ENCODE measurements around the gene SHB. TPM values are rescaled to one million over a fixed set of nuclear protein-coding genes. Genes with fewer than 3 reads are reported as not detected.

Gene SHB
- total RNA-seq, 1 donor from 2014 or later = 1.1 TPM

GRCh38 chr9:37937366-37937765, 131.7 kb downstream of the SHB start:
- DNase-seq (ENCODE audit: low spot score) = no peak
- Histone ChIP-seq H3K4me3 (no peak overlapping the region), H3K9me3 (ENCODE audit: low read depth) (no peaks in the 10 kb centered on the region), H4K20me1 (ENCODE audit: low read depth) (no peaks in the 10 kb centered on the region), H3K27ac (no peak overlapping the region), H3K4me2 (no peak overlapping the region), H3K9ac (no peak overlapping the region), H3K27me3 (no peaks in the 10 kb centered on the region), H3F3A (ENCODE audit: low read depth) (no peaks in the 10 kb centered on the region), H3K79me2 (ENCODE audit: low read depth) (no peaks in the 10 kb centered on the region), H2AFZ (replicated peaks) (no peak overlapping the region), H3K4me1 (peaks cover 11% of the 10 kb centered on the region), H3K36me3 (no peaks in the 10 kb centered on the region)
- Mint-ChIP-seq H3K27ac (no peak overlapping the region), H3K27me3 (ENCODE audit: insufficient read depth, low read depth) (no peaks in the 10 kb centered on the region), H3K4me1 (peaks cover 36% of the 10 kb centered on the region), H3K4me3 (no peak overlapping the region), H3K36me3 (no peaks in the 10 kb centered on the region), H3K9me3 (no peaks in the 10 kb centered on the region)
- TF ChIP-seq, protein P1, sequence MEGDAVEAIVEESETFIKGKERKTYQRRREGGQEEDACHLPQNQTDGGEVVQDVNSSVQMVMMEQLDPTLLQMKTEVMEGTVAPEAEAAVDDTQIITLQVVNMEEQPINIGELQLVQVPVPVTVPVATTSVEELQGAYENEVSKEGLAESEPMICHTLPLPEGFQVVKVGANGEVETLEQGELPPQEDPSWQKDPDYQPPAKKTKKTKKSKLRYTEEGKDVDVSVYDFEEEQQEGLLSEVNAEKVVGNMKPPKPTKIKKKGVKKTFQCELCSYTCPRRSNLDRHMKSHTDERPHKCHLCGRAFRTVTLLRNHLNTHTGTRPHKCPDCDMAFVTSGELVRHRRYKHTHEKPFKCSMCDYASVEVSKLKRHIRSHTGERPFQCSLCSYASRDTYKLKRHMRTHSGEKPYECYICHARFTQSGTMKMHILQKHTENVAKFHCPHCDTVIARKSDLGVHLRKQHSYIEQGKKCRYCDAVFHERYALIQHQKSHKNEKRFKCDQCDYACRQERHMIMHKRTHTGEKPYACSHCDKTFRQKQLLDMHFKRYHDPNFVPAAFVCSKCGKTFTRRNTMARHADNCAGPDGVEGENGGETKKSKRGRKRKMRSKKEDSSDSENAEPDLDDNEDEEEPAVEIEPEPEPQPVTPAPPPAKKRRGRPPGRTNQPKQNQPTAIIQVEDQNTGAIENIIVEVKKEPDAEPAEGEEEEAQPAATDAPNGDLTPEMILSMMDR (IDR thresholded peaks at IDR 0.05) = no peak
- no peak for TF ChIP-seq EZH2phosphoT487 (IDR thresholded peaks at IDR 0.05)
- no peak for TF ChIP-seq EZH2 (IDR thresholded peaks at IDR 0.05)

DNA sequence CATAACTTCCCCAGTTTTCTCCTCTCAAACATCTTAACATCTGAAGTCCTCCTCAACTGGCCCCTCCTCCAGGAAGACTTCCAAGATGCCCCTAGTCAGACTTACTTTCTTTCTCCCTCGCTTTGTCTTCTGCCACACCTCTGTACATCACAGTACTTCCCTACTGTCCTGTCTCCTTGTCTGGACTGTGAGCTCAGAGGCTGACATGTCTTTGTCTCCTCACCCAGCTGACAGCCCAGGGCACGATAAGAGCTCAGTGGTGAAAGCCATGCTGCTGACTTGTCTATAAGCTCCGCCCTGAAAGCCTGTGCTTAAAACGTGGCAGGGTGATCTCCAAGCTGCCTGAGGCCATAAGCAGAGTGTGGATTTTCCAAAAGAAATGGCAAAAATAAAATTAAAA, 132.1 kb downstream of the SHB start:
- Histone ChIP-seq H3K79me2 (ENCODE audit: low read depth) (no peaks in the 10 kb centered on the region), H3K9me3 (ENCODE audit: low read depth) (no peaks in the 10 kb centered on the region), H2AFZ (replicated peaks) (no peak overlapping the region), H3K36me3 (no peaks in the 10 kb centered on the region), H3K9ac (no peak overlapping the region), H3K27ac (no peak overlapping the region), H4K20me1 (ENCODE audit: low read depth) (no peaks in the 10 kb centered on the region), H3K4me2 (no peak overlapping the region), H3F3A (ENCODE audit: low read depth) (no peaks in the 10 kb centered on the region), H3K4me3 (no peak overlapping the region), H3K27me3 (no peaks in the 10 kb centered on the region), H3K4me1 (peaks cover 11% of the 10 kb centered on the region)
- peaks cover 33% of the 10 kb centered on the region for H3K4me1 Mint-ChIP-seq
- H3K27me3 Mint-ChIP-seq (ENCODE audit: insufficient read depth, low read depth) = no peaks in the 10 kb centered on the region
- H3K4me3 Mint-ChIP-seq = no peak overlapping the region
- TF ChIP-seq, protein P1 (IDR thresholded peaks at IDR 0.05) = no peak
- TF ChIP-seq EZH2 (IDR thresholded peaks at IDR 0.05) = no peak
- no peak for TF ChIP-seq EZH2phosphoT487 (IDR thresholded peaks at IDR 0.05)
- H3K27ac Mint-ChIP-seq = no peak overlapping the region
- H3K36me3 Mint-ChIP-seq = peaks cover 2% of the 10 kb centered on the region
- no peaks in the 10 kb centered on the region for H3K9me3 Mint-ChIP-seq
- DNase-seq (ENCODE audit: low spot score) = peak; percentile 73

GRCh38 chr9:37936376-37936775, 132.7 kb downstream of the SHB start:
- H3K9me3 Mint-ChIP-seq = no peaks in the 10 kb centered on the region
- no peaks in the 10 kb centered on the region for H3K27me3 Mint-ChIP-seq (ENCODE audit: insufficient read depth, low read depth)
- H3K27ac Mint-ChIP-seq = no peak overlapping the region
- no peak overlapping the region for H2AFZ ChIP-seq (replicated peaks)
- no peak overlapping the region for H3K4me3 Mint-ChIP-seq
- H3K9ac ChIP-seq = no peak overlapping the region
- DNase-seq (ENCODE audit: low spot score) = no peak
- H3K36me3 ChIP-seq = no peaks in the 10 kb centered on the region
- no peaks in the 10 kb centered on the region for H4K20me1 ChIP-seq (ENCODE audit: low read depth)
- H3K4me1 Mint-ChIP-seq = peaks cover 32% of the 10 kb centered on the region
- H3K9me3 ChIP-seq (ENCODE audit: low read depth) = no peaks in the 10 kb centered on the region
- peaks cover 11% of the 10 kb centered on the region for H3K4me1 ChIP-seq
- TF ChIP-seq EZH2phosphoT487 (IDR thresholded peaks at IDR 0.05) (no peak), EZH2 (IDR thresholded peaks at IDR 0.05) (no peak)
- TF ChIP-seq, protein P1 (IDR thresholded peaks at IDR 0.05) = no peak
- H3K4me3 ChIP-seq = no peak overlapping the region
- peaks cover 2% of the 10 kb centered on the region for H3K36me3 Mint-ChIP-seq
- H3K27me3 ChIP-seq = no peaks in the 10 kb centered on the region
- H3F3A ChIP-seq (ENCODE audit: low read depth) = no peaks in the 10 kb centered on the region
- no peaks in the 10 kb centered on the region for H3K79me2 ChIP-seq (ENCODE audit: low read depth)
- no peak overlapping the region for H3K4me2 ChIP-seq
- no peak overlapping the region for H3K27ac ChIP-seq
